PFSK-1 (cell line): ENCODE data around the gene ITGA3.

Source experiments
- FOXP2 ChIP-seq: optimal IDR thresholded peaks from 2 replicates; pipeline ENCODE3; 2011; ENCODE audit warnings: borderline replicate concordance, control low read depth, inconsistent platforms; ENCODE audit not compliant: insufficient read depth; ENCODE audit errors: extremely low read length, extremely low read depth
- POLR2AphosphoS5 ChIP-seq: IDR thresholded peaks from 2 replicates; pipeline ENCODE4 v1.6.1; 2012; ENCODE audit warnings: low read depth, mild to moderate bottlenecking, control low read depth, low read length, moderate library complexity
- REST ChIP-seq, 2 experiments: IDR thresholded peaks; 2 replicates each; pipeline versions ENCODE4 v1.6.1 to v1.8.0; 2011 to 2012; ENCODE audit warnings: low read depth in 2 of 2, low read length in 2 of 2, control low read depth in 1 of 2, inconsistent platforms in 1 of 2, mild to moderate bottlenecking in 1 of 2, moderate library complexity in 1 of 2; ENCODE audit not compliant: insufficient read depth in 1 of 2
- SIN3A ChIP-seq: IDR thresholded peaks from 2 replicates; pipeline ENCODE4 v1.6.1; 2012; ENCODE audit warnings: mild to moderate bottlenecking, low read length, moderate library complexity, borderline replicate concordance; ENCODE audit not compliant: insufficient read depth
- TAF1 ChIP-seq: IDR thresholded peaks from 2 replicates; pipeline ENCODE4 v1.6.1; 2012; ENCODE audit warnings: low read length, control low read depth, borderline replicate concordance; ENCODE audit not compliant: insufficient read depth

ITGA3 gene

GRCh38 chr17:50111673-50112655 is 56.1 kb downstream of the ITGA3 start:
- TF ChIP-seq POLR2AphosphoS5, result no peak
- TF ChIP-seq FOXP2, result no peak
- no peak for TF ChIP-seq REST (IDR thresholded peaks at IDR 0.05; ENCODE audit: insufficient read depth in 1 of 2, low read depth in 2 of 2, low read length in 2 of 2)
- no peak for TF ChIP-seq TAF1
- TF ChIP-seq SIN3A, result no peak

- no peak for TF ChIP-seq SIN3A
- TF ChIP-seq TAF1, result no peak
- no peak for TF ChIP-seq REST (IDR thresholded peaks at IDR 0.05; ENCODE audit: insufficient read depth in 1 of 2, low read depth in 2 of 2, low read length in 2 of 2)
- TF ChIP-seq POLR2AphosphoS5, result no peak
- no peak for TF ChIP-seq FOXP2
Observed at GRCh38 chr17:50112694-50113093, 56.8 kb downstream of the ITGA3 start.

- TF ChIP-seq POLR2AphosphoS5 (no peak), TAF1 (no peak), SIN3A (no peak), REST (IDR thresholded peaks at IDR 0.05; ENCODE audit: insufficient read depth in 1 of 2, low read depth in 2 of 2, low read length in 2 of 2) (no peak), FOXP2 (no peak)
Observed at GRCh38 chr17:50113624-50114320, 57.9 kb downstream of the ITGA3 start.

DNA sequence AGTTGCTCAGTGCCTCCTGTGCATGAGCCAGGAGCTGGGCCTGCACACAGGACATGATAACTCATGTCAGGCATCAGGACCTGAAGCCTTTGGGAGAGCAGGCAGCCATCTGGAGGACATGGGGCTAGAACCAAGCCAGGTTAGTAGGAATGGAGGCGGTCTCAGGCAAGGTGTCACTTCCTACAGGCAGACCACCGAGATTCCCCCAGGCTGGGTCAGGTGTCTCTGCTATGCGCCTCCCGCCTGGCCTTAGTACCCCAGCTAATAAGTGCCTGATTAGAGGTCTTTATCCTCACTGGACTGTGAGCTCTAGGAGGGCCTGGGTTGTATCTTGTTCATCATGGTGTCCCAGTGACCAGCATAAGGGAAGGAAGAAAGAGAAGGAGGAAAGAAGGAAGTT is 58.5 kb downstream of the ITGA3 start:
- no peak for TF ChIP-seq POLR2AphosphoS5
- no peak for TF ChIP-seq FOXP2
- TF ChIP-seq SIN3A, result no peak
- TF ChIP-seq REST (IDR thresholded peaks at IDR 0.05; ENCODE audit: insufficient read depth in 1 of 2, low read depth in 2 of 2, low read length in 2 of 2), result no peak
- TF ChIP-seq TAF1, result no peak
